Thoracic aorta (tissue), 2 donors: ENCODE measurements around the gene HOXB8. TPM values are rescaled to one million over a fixed set of nuclear protein-coding genes. Genes with fewer than 3 reads are reported as not detected.

Source experiments
- ATAC-seq: fragments of 150-250 bp; one replicate; pipeline ENCODE4 v1.8.0; 2017; ENCODE audit warnings: low read depth; ENCODE audit not compliant: insufficient number of reproducible peaks, low FRiP score
- DNase-seq: peaks from one replicate; pipeline ENCODE4 v3.0.0-alpha.2; 2020; ENCODE audit warnings: low spot score
- H3K27ac ChIP-seq, 2 donors: fragments of 200-600 bp; sonication (generic); 1 replicate in 1 of 2; 2 replicates in 1 of 2; pipeline ENCODE4 v1.5.1; 2016; ENCODE audit warnings: mild to moderate bottlenecking in 2 of 2, moderate library complexity in 2 of 2
- H3K27me3 ChIP-seq: fragments of 200-600 bp; sonication (generic); replicated peaks from 2 replicates; pipeline ENCODE4 v1.6.0; 2016; ENCODE audit warnings: mild to moderate bottlenecking; ENCODE audit not compliant: insufficient read depth
- H3K36me3 ChIP-seq: fragments of 200-600 bp; sonication (generic); one replicate; pipeline ENCODE4 v1.5.1; 2016
- H3K4me1 ChIP-seq, 2 donors: fragments of 200-600 bp; sonication (generic); 1 replicate in 1 of 2; 2 replicates in 1 of 2; pipeline versions ENCODE4 v1.5.1 to v1.6.0; 2016; ENCODE audit warnings: low read depth in 2 of 2, mild to moderate bottlenecking in 1 of 2; ENCODE audit not compliant: control insufficient read depth in 1 of 2
- H3K4me3 ChIP-seq: fragments of 200-600 bp; sonication (generic); 2 replicates; pipeline ENCODE4 v1.5.1; 2016; ENCODE audit warnings: mild to moderate bottlenecking
- H3K9me3 ChIP-seq: fragments of 200-600 bp; sonication (generic); 2 replicates; pipeline ENCODE4 v1.5.1; 2016
- total RNA-seq, 2 donors: library from RNA; depleted of rRNA; stranded (reverse); fragments of >200 nt; gene quantifications; one replicate each; pipeline versions ENCODE4 v1.1.0 to v1.2.3, GENCODE V29; 2016
- TF ChIP-seq, protein P1 (sequence below): fragments of 200-600 bp; sonication (generic); IDR thresholded peaks from one replicate; pipeline ENCODE4 v1.5.1; 2019; ENCODE audit warnings: antibody characterized with exemption

The HOXB8 gene
- total RNA-seq, 2 donors from 2014 or later, result 1.4 TPM; not detected in 1

DNA sequence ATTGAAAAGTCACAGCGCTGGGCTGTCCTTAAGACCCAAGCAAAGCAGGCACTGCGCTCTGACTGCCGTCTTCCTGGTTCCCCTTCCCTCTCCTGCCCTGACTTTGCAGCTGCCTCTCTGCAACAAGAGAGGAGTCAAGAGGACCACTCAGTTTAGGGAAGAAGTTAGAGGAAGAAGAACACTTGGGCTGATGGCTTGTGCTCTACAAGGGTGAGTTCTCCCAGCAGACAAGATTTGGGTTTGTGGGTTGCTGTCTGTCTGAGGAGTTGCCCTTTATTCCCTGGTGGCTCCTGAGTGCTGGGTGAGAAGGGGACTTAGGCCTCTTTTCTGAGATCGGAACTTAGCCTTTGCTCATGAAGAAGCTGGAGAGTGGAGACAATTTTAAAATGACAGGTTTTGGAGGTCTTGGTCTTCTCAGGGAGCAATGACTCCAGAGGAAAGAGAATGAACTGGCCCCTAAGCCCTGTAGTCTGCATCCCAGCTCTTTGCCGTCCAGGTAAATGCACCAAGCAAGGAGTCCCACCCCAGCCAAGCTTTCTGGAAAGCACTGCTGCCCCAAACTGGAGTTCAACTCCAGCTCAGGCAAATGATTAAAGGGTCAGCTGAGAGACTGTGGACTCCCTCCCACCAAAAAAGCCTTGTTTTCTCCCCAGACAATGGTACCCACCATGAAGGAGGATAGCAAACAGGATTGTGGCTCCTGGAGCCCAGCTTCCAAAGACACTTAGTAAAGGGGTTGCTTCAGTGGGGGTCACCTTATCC lies 13.7 kb upstream of the HOXB8 start:
- DNase-seq (no peak), ATAC-seq (no peak)
- TF ChIP-seq, protein P1, sequence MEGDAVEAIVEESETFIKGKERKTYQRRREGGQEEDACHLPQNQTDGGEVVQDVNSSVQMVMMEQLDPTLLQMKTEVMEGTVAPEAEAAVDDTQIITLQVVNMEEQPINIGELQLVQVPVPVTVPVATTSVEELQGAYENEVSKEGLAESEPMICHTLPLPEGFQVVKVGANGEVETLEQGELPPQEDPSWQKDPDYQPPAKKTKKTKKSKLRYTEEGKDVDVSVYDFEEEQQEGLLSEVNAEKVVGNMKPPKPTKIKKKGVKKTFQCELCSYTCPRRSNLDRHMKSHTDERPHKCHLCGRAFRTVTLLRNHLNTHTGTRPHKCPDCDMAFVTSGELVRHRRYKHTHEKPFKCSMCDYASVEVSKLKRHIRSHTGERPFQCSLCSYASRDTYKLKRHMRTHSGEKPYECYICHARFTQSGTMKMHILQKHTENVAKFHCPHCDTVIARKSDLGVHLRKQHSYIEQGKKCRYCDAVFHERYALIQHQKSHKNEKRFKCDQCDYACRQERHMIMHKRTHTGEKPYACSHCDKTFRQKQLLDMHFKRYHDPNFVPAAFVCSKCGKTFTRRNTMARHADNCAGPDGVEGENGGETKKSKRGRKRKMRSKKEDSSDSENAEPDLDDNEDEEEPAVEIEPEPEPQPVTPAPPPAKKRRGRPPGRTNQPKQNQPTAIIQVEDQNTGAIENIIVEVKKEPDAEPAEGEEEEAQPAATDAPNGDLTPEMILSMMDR, result no peak
- Histone ChIP-seq H3K4me3 (no peak overlapping the region), H3K36me3 (no peaks in the 10 kb centered on the region), H3K9me3 (no peaks in the 10 kb centered on the region), H3K27ac (no peak overlapping the region), H3K4me1 (peaks cover 18 to 20% of the 10 kb centered on the region in 2 donors), H3K27me3 (peaks cover 40% of the 10 kb centered on the region)

DNA sequence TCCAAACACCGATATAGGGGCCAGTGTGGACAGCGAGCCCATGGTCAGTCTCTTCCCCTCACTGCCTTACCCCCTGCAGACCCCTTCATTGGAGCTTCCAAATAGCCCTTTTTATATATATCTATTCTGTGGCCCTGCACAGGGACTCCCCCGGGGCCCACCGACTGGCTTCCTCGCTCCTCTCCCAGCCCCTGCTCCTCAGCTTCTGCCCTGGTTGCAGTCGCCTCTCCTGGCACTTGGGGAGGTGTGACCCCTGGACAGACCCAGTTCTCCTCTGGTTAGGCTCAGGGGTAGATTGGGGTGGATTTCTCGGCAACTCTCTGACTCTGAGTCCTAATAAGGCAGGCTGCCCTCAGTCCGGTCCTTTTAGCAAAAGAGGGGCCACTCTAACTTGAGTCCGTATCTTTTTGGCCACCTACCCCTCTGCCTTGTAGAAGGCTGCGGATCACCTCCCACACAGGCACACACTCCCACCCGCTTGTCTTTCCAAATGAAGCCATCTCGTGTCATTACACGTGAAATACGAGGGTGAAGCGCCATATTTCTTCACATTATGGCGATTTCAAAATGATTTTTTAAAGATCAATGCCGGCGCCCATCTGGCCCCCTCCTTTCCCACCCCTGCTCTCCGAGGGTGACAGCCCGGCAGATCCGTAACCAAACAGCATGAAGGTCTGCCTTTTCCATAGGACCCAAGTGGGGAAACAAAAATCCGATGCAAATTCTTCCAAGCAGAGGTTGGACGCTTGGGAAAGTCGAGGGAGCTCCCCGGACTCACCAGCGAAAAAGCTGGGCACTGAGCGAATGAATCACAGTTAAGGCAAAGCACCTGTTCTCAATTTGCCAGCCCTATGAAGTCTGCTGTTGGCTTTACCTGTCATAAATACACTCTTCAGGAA lies 12.8 kb upstream of the HOXB8 start:
- no peaks in the 10 kb centered on the region for H3K9me3 ChIP-seq
- TF ChIP-seq, protein P1, result no peak
- DNase-seq (no peak), ATAC-seq (no peak)
- H3K36me3 ChIP-seq, result no peaks in the 10 kb centered on the region
- peak overlapping the region in 1 of 2 donors; percentile 1 for H3K27ac ChIP-seq
- H3K4me1 ChIP-seq, result peaks cover 18 to 20% of the 10 kb centered on the region in 2 donors
- peaks cover 33% of the 10 kb centered on the region for H3K27me3 ChIP-seq
- no peak overlapping the region for H3K4me3 ChIP-seq

DNA sequence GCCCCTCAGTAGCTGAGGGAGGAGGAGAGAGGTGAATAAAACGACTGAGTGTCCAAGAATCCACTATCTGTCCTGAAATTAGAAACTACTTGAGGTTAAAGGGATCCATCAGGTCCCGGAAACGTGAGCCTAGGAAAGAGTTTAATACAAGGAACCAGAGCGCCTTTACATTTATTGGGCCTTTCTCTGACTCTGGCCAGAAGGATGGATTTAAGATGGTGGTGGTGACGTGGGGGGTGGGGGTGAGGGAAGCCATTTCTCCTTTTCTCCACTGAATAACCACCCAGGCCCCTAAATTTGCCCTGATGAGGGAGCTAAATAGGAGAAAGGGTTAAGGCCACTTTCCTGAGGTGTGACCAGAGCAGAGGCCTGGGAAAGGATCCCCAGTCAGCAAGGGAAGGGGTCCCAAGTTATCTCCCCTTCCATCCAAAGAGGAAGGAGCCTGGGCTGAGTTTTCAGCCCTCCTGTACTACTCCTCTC lies 12.1 kb upstream of the HOXB8 start:
- Histone ChIP-seq H3K27me3 (peaks cover 28% of the 10 kb centered on the region), H3K4me3 (no peak overlapping the region)
- ATAC-seq, result no peak

DNA sequence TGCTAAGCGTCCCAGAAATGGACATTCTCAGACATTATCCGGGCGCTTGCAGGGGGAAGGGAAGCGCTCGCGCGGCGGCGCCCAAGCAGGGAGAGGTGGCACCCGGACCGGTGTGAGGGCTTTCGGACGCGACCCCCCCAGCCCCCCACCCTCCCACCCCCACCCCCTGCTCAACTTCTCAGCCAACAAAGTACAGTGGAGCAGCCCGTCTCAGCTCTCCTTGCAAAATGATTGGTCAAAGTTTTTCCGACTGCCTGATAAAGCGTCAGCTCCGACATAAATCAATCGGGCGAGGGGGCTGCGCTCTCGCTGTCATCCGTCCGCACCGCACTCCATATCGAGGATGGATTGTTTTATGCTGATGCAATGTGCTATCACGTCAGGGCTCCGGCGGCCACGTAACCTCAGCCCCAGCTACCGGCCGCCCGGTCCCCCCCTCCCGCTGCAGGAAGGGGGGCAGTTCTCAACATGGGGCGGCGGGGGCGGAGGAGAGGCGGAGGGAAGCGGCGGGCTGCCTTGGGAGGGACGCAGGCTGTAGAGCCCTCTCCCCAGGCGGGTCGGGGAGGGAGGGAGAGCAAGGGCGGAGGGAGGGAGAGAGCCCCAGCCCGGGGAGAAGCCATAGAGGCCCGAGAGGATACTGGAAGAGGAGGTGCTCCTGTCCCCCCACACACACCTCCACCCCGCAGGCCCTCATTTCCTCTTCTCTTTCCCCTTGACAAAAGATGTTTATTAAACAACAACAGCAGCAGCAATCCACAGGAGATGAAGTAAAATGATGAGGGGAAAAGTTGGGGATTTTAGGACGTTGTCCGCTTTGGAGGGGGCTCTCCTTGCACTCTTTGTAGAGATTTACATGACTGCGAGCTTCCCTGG lies 11.4 kb upstream of the HOXB8 start, which contains the start of gene HOXB9:
TSS of gene HOXB9 (minus strand) at position 114 of the 873 bp plus-strand sequence. CDS start at position 25, 89 bp downstream.
- peaks cover 28% of the 10 kb centered on the region for H3K27me3 ChIP-seq
- no peaks in the 10 kb centered on the region for H3K9me3 ChIP-seq
- TF ChIP-seq, protein P1, result no peak
- ATAC-seq, result no peak
- peaks cover 18 to 20% of the 10 kb centered on the region in 2 donors for H3K4me1 ChIP-seq
- no peak within 1 kb of the TSS for H3K27ac ChIP-seq
- peak within 1 kb of the TSS; percentile 62 for H3K4me3 ChIP-seq
- no peak for DNase-seq
- no peaks in the 10 kb centered on the region for H3K36me3 ChIP-seq

More for the DNA sequence above, 12.1 kb upstream of the HOXB8 start:
- DNase-seq, result no peak
- no peaks in the 10 kb centered on the region for H3K36me3 ChIP-seq
- peaks cover 18 to 20% of the 10 kb centered on the region in 2 donors for H3K4me1 ChIP-seq
- TF ChIP-seq, protein P1, result no peak
- no peak overlapping the region for H3K27ac ChIP-seq
- no peaks in the 10 kb centered on the region for H3K9me3 ChIP-seq
